GM12865 (cell line): ENCODE data around the gene APBA2.

Source experiments
- DNase-seq: peaks from one replicate; pipeline ENCODE4 v3.0.0; 2010; ENCODE audit warnings: low read depth
- H3K4me3 ChIP-seq: 2 replicates; pipeline ENCODE4 v1.5.1; 2011; ENCODE audit warnings: mild to moderate bottlenecking, low read depth, low read length, control low read depth
- TF ChIP-seq, protein P1 (sequence below): IDR thresholded peaks from 2 replicates; pipeline ENCODE4 v1.5.1; 2011; ENCODE audit warnings: low read length, control low read depth, low read depth, inconsistent platforms; ENCODE audit not compliant: insufficient read depth; ENCODE audit errors: missing control alignments

APBA2 gene

DNA sequence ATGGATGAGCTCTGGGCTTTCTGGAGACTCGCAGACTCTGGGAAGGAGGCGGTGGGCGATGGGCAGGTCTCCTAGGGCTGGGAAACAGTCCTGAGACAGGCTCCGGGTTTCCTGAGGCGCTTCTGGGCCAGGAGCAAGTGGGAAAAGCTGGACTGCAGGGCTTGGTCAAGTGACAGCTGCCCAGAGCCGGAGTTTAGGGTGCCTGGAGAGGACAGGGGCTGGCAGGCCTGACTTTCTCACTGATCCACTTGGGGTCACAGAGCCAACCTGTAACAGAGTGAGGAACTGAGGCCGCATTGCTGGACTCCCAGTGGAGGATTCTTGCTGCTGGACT is 107.9 kb downstream of the APBA2 start:
- no peak for DNase-seq
- H3K4me3 ChIP-seq = no peak overlapping the region
- TF ChIP-seq, protein P1, sequence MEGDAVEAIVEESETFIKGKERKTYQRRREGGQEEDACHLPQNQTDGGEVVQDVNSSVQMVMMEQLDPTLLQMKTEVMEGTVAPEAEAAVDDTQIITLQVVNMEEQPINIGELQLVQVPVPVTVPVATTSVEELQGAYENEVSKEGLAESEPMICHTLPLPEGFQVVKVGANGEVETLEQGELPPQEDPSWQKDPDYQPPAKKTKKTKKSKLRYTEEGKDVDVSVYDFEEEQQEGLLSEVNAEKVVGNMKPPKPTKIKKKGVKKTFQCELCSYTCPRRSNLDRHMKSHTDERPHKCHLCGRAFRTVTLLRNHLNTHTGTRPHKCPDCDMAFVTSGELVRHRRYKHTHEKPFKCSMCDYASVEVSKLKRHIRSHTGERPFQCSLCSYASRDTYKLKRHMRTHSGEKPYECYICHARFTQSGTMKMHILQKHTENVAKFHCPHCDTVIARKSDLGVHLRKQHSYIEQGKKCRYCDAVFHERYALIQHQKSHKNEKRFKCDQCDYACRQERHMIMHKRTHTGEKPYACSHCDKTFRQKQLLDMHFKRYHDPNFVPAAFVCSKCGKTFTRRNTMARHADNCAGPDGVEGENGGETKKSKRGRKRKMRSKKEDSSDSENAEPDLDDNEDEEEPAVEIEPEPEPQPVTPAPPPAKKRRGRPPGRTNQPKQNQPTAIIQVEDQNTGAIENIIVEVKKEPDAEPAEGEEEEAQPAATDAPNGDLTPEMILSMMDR = no peak

DNA sequence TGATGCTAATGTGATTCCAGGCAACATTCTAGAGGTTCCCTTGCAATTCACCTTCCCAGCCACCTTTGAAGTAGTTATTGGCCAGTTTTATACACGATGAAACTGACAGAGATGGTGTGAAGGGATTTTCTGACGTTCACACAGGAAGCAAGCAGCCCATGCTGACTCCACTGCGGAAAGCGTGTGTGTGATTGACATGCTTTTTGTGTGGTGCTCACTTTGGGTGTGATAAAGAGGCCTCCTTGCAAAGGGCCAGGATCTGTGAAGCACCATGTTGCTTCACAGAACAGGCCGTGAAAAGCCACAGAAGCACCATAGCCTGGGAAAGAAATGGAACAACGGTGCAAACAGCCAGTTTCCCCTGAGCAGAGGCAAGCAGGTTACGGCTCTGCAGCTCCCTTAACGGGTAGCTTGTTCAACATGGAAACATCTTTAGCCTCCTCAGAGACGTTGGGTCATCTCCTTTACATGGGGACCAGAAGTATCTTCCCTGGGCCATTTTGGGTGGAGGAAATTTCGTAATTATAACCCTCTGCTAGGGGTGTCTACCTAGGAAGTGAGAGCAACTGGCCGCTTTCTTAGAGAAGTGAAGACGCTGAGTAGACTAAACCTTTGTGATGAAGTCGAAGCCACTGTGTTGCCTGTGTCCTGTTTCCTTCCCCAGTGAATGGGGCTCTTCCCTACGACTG is 108.5 kb downstream of the APBA2 start:
- no peak overlapping the region for H3K4me3 ChIP-seq
- no peak for DNase-seq
- TF ChIP-seq, protein P1 = no peak

DNA sequence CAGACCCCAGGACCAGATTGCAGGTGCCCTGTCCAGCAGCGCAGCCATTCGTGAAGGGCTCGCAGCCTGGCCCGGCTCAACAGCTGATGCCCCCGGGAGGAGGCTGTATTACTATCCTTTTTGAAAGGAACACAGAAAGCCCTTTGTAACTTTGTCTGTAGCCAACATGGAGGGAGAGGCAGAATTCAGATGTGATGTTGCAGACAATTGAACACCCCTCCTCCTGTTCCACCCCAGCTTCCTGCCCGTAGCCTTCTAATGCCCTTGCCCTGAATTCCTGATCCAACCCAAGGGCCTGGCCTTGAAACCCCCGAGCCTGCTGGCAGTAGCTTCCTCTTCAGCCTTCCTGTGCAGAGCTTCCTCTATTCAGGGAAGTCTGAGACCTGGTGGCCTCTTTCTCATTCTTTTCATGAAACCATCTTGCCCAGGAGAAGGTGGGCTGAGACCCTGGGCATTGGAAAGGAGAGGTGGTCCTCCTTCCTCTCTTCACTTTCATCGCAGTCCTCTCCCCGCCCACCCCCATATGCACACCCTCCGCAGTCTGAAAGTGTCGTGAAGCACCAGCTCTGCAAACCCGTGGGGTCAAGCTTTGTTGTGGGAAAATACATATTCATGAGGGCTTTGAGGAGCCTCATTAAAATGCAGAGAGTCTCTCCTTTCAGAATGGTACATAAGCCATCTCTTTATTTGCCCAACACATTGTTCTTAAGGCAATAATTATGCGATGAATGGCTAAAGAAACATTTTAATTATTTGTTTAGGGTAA is 109.2 kb downstream of the APBA2 start:
- TF ChIP-seq, protein P1 = no peak
- H3K4me3 ChIP-seq = no peak overlapping the region
- no peak for DNase-seq

DNA sequence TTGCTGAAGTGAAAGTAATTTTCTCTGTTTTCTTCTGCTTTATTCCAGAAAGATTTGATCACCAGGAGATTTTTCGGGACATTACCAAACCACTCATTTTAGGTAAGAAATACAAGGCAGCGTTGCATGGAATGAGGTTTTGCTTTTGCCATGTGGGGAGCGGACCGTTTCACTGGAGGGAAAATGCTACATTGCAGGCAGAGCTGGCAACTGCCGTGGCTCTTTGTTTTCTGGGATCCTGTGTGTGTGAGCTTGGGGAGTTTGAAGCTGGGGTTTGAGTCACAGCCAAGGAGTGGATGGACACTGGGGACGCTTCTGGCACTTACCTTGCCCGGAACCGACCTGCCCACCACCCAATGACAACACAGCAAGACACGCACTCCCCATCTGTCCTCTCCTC is 109.9 kb downstream of the APBA2 start:
- H3K4me3 ChIP-seq = no peak overlapping the region
- DNase-seq = no peak
- TF ChIP-seq, protein P1 = no peak

DNA sequence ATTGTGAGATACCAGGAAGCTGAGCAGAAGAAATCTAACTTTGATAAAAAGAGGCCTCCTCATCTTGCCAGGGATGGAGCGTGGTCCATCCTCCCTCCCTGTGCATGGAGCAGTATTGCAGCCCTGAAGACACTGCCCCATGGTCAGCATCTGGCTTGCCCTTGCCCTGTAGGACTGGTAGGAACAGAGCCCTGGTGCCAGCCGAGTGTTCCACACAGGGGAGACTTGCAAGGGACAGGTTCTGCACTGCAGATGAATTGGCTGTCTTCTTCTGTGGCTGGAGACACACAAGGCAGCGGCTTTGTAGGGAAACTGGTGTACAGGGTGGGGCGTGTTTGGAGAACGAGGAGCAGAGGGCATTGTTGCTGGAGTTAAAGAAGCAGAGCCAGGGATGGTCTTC is 110.5 kb downstream of the APBA2 start:
- DNase-seq = no peak
- TF ChIP-seq, protein P1 = no peak
- H3K4me3 ChIP-seq = no peak overlapping the region

DNA sequence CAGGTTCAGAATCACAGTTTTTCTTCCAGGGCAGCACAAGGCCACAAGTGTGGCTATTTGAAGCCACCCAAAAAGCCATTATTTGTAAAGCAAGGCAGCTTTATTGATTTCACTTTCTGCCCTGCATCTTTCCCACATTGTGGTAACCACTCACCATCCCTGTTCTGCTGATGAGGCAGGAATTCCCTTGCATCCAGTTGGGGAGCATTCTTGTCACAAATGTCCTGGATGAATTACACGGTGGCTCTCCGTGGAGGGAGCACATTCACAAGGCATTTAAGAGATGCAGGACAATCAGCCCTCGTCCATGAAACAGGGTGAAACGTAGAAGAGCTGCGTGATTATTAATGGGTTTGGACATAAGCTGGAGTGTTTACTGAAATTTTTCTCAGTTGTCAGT is 111.2 kb downstream of the APBA2 start:
- no peak overlapping the region for H3K4me3 ChIP-seq
- TF ChIP-seq, protein P1 = no peak
- no peak for DNase-seq

DNA sequence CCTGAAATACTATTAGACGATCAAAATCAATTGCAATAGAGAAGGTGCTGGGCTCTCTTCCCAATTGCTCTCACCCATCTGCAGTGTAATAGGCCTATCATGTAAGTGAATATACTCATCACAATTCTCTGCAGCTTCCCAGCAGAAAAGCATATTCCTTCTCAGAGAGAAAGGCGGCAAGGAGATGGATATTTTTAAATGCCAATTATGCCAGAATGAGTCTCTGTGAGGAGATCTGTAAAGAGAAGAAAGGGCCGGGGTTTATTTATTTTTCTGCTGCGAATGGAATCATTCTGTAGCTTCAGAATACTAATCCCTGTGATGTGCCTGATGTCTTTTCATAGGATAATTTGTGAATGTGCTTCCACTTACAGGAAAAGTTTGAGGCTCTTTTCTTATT is 112.0 kb downstream of the APBA2 start:
- TF ChIP-seq, protein P1 = no peak
- H3K4me3 ChIP-seq = no peak overlapping the region
- no peak for DNase-seq
